Activated CD4-positive, alpha-beta T cell treated with anti-CD3 and anti-CD28 coated beads, Interleukin-2, amount 50 U/mL, for 24 hours (primary cell): ENCODE data around the gene SPATA19.

Experiments used
- DNase-seq, 2 donors: peaks; one replicate each; pipeline ENCODE4 v3.0.0-alpha.2; 2020; ENCODE audit warnings: low read depth in 1 of 2, low spot score in 1 of 2

The SPATA19 gene

DNA sequence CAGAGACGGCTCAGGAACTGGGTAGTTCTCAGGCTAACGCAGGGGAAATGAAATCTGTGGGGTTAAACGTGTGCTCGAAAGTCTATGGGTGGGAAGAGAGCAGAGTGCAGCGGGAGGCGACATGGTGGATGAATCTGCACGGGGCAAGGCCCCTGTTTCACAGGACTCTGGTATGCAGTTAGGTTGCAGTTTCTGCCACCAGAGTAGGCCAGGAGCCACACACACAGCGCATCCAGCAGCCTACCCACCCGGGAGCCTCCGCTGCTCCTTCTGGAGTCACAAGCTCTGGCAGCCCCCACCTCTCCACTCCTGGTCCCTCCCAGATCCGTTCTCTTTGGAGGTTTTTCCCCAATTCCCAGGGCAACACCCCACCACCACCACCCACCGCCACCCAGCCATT, 27.0 kb downstream of the SPATA19 start:
- no peak for DNase-seq

DNA sequence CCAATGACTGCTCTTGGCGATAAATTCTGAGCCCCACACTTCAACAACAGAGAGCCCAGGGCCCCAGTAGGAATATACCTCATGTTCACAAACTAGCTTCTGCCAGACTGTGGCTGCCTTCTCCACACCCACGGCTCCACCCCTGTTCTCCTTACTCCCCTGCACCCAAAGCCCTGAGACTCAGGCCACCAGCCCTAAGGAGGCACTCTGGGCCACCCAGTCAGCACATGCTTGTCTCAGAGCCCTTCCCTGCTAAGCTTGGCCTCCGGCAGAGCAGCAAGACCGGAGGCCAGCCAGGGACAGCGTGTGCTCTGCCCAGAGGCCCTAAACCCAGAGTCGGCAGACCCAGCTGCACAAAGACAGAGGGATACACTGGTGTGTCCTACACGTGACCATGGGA, 27.9 kb downstream of the SPATA19 start:
- DNase-seq = no peak

DNA sequence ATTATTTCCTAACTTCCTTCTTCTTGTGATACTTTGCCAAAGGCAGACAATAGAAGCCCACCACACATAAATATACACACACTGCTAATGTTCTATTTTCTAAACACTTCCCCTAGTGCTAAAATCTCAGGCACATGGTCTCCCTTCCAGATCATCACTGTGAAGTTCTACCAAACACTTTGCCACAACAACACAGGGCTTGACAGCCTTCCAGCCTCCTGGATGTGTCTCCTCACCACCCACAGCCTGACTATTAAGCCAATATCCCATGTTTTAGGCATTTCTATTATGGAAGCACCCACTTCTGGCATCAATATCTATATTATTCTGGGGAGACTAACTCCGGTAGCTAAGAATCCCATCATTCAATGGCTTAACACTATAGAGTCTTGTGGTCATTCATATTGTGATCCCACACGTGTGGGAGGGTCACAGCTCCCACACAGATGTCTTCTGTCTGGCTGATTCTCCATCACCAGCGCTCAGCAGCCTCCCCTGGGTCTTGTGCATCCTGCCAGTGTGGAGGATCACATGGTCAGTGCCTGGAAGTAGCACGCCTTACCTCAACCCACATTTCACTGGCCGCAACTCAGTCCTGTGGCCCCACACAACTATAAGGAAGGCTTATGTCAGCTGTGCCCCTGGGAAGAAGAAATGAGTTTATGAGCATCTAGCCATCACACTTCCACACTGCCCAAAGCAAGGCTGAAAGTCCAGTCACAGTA, 29.0 kb downstream of the SPATA19 start:
- no peak for DNase-seq

DNA sequence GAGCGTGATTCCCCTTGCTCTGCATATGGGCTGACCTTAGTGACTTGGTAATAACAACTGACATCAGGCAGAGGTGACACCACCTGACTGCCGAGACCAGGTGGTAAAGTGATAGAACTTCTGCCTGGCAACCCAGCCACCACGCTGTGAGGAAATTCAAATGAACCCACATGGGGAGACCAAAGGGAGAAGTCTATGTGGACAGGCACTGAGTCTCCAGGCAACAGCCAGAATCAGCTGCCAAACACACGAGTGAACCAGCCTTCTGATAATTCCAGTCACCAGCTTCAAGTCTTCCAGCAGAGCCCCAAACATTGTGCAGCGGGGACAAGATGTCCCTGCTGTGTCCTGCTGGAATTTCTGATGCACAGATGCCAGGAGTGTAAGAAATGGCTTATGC, 29.7 kb downstream of the SPATA19 start:
- no peak for DNase-seq

DNA sequence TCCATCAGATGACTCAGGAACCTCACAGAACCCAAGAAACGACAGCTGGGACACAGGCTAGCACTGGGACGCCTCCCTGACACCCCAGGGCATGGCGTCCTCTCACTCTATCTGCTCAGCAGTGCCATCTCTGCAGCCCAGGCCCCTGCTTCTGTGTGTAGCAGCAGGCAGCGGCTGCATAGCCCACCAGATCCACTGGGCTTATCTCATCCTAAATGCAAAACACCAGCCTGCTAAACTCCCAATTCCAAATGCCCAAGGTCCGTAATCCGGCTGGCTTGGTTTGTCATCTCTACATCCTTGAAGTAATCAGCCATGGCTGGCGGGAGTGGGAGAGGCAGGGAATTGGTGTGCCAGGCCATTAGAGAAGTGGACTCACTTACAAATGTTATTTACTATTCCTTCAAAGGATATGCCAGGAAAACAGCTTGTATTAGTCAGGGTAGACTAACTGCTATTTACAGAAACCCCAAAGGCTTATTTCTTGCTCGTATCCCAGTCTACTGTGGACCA, 30.7 kb downstream of the SPATA19 start:
- DNase-seq = no peak

DNA sequence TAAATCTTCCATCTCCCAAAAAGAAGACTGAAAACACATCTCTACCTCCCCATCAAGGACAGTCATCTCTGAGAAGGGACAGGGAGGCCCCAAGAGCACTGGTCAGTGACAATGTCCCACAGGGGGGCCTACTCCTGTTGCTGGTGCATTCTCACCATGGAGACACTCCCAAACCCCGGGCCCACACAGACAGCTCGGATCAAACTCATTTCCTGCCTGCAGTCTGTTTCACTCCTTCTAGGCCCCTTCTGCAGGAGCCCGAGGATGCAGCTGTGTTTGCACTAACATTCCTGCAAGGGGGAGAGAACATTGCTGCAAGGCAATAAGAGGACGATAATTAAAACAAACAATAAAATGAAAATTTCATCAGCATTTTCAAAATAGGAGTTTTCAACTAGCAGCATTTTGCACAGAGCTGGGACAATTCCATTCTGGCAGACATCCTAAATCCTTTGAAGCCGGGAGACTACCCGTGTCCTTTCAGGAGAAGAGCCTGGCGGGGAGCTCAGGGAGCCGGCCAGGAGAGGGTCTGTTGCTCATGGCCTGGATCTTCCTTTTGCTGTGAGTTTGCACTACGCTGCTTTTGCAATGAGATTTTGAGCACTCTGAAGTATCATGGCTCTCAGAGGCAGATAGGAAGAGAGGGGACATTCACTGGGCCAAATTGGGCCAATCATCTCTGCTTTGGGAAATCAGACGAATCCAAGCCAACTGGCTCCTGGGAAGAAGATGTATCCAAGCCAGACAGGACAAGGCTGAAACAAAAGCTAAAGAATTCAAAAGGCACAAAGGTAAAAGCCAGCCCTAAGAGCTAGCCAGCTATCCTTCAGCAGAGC, 33.2 kb downstream of the SPATA19 start:
- no peak for DNase-seq

DNA sequence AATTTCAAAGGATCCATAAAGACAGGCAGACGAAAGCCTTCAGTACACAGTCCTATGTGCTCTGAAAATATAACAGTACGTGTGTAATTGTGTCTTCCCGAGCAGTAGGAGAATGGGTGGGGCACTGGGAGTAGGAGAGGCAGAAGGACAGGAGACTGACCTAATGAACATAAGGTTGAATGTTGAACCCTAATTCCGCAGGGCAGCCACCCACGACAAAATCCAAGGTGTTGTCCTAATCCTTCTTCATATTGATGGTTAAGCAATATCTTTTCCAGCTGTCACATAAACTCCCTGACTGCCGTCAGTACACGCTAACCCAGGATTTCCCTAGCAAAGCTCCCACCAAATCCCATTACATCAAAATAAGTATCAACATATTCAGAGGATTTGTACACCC, 34.5 kb downstream of the SPATA19 start:
- no peak for DNase-seq

DNA sequence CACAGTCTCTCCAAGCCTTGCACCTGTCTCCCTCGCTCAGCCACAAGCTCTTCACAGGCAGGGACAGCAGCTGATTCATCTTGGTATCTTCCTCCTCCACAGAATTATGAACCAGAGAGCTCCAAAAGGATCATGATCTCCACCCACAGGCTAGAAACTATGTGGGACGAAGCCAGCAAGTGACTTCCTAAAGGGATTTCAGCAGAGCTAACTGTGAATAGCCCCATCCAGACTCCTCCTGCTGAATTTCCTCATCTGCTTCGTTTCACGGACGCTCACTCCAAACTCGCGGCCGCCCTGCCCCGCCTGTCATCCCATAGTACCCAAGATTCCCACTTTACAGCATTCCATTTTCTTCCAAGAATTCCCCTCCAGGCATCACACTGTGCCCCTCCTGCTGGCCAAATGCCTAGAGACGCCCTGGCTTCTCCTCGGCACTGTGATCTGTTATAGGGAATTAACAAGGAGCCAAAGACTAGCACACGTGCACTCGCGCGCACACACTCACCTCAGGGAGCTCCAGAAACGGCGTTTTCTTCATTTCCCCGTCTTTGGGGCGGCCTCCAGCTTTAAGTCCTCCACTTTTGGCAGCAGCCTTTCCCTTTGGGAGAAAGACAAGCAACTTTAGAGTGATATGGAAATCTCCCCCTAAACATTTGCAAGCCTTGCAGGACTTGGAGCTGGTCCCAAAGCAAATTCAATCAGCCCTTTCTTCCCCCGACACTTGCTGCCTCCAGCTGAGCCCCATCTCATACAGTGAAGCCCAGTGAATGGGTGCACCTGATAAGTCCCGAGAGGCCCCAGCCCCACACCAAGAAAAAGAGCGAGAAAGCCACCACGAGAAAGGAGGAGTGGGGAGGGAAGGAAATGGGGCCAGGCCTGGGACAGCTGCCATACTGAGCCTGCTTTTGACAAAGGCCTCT, 35.5 kb downstream of the SPATA19 start:
- no peak for DNase-seq

DNA sequence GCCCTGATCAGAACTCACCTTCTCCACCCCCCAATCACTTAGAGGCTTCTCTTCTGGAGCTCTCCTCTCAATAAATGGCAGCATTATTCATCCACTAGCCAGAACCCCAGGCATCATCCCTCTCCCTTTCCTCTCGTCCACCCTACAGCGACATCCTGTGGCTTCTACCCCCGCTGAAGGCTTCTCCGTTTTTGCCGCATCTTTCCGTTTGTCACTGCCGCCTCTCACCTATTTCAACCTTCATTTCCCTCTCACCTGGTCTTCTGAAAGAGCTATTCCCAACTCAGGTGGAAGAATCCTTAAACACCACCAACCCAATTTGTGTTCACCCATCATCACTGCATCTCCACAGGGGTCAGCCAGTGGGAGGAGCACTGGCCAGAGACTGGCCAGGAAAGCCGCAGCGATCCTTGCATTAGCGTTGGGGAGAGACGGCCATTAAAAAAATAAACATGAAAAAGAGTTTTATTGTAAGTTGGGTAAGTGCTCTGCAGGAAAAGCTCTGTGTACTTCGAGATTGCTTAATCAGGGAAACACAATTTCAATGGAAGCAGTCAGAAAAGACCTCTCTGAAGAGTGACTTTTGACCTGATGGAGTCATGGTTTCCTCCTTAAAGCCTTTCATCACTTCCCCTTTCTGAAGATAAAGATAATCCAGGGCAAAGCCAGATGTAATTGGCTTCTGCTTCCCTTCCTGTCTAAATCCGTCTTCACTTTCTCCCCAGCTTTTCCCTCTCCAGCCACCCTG, 36.7 kb downstream of the SPATA19 start:
- DNase-seq = no peak

DNA sequence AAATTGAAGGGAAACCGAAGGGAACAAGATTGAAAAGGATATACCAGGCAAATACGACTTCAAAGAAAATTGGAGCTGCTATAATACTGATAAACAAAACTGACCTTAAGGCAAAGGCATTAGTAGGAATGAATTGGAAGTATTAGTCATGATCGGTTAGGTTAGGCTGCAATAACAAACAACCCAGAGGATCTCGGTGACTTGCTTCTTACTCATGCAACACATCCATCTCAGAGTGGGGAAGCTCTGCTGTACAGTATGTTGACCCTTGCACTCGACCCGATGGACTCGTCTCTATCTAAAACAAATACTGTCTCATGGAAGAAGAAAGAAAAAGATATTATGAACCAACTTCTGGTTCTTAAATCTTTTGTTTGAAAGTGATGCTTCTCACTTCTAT, 42.3 kb downstream of the SPATA19 start:
- DNase-seq = no peak

DNA sequence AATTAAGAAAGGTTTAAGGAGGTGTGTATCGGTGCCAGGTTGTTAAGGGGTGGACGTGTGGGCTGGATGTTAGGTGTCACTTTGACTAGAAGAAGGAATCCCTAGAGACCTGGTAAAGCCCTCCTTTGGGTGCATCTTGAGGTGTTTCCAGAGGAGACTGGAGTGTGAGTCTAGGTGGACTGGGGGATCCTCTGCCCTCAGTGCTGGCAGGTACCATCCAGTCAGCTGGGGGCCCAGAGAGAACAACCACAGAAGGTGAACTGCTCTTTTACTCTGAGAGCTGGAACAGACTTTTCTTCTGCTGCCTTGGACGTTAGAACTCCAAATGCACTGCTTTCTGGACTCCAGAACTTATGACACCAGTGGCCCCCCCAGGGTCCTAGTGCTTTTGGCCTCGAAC, 44.0 kb downstream of the SPATA19 start:
- no peak for DNase-seq

DNA sequence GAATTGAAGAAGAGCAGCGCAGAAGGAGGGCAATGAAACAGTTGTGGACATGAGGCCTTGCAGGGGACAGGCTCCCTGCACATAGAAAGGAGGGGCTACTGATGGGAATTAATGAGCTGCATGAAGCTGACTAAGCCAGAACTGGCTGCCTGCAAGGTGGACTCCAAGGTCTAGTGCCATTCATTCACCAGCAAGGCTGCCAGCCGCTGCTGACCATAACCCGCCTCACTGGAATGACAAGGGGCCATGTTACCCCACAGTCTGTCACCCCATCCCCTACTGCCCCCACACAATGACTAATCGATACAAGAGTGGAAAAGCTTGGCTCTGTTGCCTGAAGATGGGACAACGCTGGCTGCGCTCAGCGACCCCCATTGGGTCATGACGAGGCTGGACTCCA, 44.6 kb downstream of the SPATA19 start:
- no peak for DNase-seq

DNA sequence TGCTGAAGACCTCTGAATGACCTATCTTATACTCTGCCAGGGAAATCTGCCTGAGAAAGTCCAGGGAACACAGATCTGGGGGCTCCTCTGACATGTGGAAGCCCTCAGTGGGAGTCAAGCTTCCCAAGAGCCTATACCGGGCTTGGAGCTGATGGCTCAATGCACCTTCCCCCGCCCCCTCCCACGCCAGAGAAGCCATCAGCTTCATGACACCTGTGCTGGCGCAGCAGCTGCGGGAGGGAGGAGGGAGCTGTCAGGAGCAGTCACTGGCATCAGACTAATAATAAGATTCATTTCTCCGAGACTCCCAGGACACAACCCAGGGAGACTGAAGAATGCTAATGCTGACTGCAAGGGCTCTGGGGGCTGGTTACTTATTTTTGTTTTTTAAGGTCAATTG, 47.8 kb downstream of the SPATA19 start:
- no peak for DNase-seq

DNA sequence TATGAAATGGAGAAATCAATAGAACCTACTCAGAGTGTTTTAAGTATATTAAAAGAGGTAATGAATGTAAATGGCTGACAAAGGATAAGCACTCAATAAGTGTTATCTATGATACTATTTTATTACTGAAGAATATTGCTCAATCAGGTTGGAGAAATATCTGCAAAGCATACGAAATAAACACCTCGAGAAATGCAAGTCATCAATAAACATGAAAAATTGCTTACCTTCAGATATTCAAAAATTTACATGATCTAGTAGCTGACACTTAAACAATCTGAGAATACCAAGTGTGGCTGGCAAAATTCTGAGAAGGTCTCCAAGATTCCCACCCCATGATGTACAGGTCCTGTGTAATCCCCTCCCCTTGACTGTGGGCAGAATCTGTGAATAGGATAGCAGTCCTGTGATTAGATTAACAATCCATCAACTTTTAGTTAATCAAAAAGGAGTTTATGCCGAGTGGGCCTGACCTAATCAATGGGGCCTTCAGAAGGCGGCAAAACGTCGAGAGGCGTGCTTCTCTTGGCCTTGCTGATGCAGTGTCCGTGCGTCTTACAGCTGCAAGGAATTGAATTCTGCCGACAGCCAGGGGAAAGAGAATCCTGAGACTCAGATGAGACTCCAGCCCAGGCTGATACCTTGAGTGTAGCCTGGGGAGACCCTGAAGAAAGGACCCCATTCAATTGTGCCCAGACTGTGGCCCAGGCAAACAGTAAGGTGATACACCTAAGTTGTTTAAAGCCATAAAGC, 49.1 kb downstream of the SPATA19 start:
- no peak for DNase-seq

DNA sequence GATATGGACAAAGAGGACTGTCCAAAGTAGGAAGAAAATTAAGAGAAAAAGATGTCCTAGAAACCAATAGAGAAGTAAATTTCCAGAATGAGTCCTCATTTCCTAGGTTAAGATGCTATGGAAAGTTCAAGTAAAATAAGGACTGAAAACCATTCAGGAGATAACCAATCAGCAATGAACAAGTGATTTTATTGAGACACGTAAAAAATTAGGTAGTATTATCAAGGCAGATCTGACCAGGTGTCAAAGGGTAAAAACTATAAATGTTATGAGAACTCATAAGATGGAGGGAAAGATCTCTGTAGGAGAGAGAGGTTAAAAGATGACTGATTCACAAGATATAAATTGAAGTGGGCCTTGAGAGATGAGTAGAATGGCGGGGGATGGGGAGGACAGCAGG, 50.2 kb downstream of the SPATA19 start:
- no peak for DNase-seq

DNA sequence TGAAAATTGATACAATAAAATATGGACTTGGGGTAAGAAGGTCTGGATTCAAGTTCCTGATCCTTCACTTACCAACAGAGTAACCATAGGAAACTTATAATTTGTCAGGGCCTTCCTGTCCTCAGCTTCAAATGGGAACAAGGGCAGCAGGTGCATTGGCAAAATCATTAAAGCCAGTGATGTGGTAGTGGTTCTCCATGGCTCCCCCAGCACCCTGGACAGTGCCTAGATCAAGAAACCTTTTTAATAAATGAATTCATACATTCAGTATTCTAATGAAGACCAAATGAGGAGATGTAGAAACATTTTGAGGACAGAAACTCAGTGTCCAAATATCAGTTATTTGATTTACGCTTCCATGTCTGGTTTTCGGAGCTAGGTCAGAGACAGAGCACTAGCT, 51.1 kb downstream of the SPATA19 start:
- no peak for DNase-seq

DNA sequence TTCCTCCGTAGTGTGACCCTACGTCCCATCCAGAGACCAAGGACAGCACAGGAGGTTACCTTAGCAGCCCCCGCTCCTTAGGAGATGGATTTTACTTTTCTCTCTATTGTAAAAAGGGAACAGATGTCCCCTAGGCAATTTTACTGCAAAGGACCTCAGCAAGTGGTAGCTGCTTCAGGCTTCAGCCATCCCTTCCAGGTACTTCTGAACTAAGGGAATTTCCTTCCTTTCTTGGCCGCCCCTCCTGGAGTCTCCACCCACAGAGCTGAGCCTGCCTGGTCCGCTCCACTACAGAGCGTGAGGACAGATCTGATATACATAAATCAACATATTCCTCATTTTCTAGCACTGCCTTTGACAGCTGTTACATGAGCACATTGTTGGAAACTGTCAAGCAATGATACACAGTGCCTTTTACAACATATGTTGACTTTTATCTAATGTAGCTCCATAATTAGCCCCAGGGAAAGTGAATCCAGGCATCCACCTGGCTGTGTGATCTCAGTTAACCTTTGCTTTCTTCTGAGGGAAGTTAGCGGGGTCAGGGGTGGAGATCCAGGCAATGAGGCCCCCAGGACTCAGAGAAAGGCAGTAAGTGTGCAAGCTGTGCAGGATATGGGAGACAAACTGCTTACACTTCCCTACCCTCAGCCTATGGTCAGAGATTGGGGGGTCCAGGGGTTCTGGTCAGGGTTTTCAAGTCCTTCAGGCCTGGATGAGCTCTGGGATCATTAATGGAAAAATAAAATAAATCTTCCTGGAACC, 51.9 kb downstream of the SPATA19 start:
- no peak for DNase-seq

DNA sequence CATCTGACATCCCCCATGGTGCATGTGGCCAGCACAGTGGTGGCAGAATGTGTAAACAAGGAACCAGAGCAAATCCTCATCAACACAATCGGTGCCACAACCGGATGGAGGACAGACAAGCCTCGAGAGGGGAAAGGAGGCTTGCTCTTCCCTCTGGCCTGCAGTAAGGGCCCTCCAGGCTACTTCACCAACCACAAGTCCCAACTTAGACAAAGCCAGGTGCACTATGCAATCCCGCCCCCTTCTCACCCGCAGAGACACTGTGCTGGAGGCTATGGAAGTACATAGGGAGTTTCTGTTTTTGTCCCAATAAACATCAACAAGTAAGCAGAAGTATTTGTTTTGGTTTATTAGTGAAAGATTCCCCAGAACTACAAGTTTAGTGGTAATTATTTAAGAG, 54.3 kb downstream of the SPATA19 start:
- DNase-seq = no peak
